ENCODE measurements around the gene FKBP14.

Gene FKBP14

GRCh38 chr7:30048582-30048981 is 22.1 kb upstream of the FKBP14 start:
- no peak for DNase-seq (ENCODE audit: extremely low spot score)
- POLR2A ChIA-PET = no interaction called here
- CTCF ChIA-PET = interaction anchor here (0.8 kb wide), 1 partner anchor 11 kb away, joined by 3 read pairs; no protein-coding TSS in a partner anchor
- TF ChIP-seq TARDBP (IDR thresholded peaks at IDR 0.05) (no peak), ZNF384 (IDR thresholded peaks at IDR 0.05) (no peak), PKNOX1 (IDR thresholded peaks at IDR 0.05) (no peak), FOXA1 (IDR thresholded peaks at IDR 0.05) (no peak), NFRKB (IDR thresholded peaks at IDR 0.05) (no peak), SP1 (IDR thresholded peaks at IDR 0.05) (no peak), FOXK2 (IDR thresholded peaks at IDR 0.05) (no peak)

GRCh38 chr7:30047124-30047523 is 20.6 kb upstream of the FKBP14 start:
- no peak for DNase-seq (ENCODE audit: extremely low spot score)
- ChIA-PET POLR2A (no interaction called here), CTCF (no interaction called here)
- TF ChIP-seq CTBP1 (IDR thresholded peaks at IDR 0.05; ENCODE audit: borderline replicate concordance) (no peak), SUZ12 (IDR thresholded peaks at IDR 0.05) (no peak), FOXA1 (IDR thresholded peaks at IDR 0.05) (no peak), FOXM1 (IDR thresholded peaks at IDR 0.05; ENCODE audit: borderline replicate concordance) (no peak), BHLHE40 (IDR thresholded peaks at IDR 0.05; ENCODE audit: borderline replicate concordance) (no peak), PKNOX1 (IDR thresholded peaks at IDR 0.05) (no peak), ARNT (IDR thresholded peaks at IDR 0.05) (no peak), NFRKB (IDR thresholded peaks at IDR 0.05) (no peak), SP1 (IDR thresholded peaks at IDR 0.05) (no peak), HDGF (IDR thresholded peaks at IDR 0.05; ENCODE audit: borderline replicate concordance) (no peak), FOXK2 (IDR thresholded peaks at IDR 0.05) (no peak), LEF1 (IDR thresholded peaks at IDR 0.05; ENCODE audit: borderline replicate concordance) (no peak), ZNF384 (IDR thresholded peaks at IDR 0.05) (no peak)

DNA sequence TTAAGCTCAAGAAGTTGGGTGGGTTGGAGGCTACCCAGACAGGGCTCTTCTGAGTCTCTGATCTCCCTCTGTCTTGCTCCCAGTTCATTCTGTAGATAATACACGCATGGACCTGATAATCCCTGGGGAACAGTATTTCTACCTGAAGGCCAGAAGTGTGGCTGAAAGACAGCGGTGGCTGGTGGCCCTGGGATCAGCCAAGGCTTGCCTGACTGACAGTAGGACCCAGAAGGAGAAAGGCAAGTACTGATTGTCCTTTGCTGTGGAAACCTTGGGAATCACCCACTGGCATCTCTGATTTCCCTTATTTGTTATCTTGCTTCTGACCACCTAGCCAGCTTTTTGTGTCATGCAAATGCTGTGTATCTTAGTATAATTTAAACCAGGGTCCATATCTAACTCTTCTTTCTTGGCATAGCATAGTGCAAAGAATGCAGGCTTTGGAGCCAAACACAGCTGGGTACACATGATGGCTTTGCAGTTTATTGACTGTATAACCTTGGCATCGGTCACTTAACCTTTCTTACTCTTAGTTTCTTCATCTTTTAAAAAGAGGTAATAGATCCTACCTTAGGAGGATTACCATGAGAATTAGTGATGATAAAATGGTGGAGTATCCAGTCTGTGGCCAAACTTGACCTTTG is 19.7 kb upstream of the FKBP14 start:
- TF ChIP-seq FOXK2 (IDR thresholded peaks at IDR 0.05) (no peak), NFRKB (IDR thresholded peaks at IDR 0.05) (no peak), ZNF384 (IDR thresholded peaks at IDR 0.05) (no peak), FOXM1 (IDR thresholded peaks at IDR 0.05; ENCODE audit: borderline replicate concordance) (no peak), LEF1 (IDR thresholded peaks at IDR 0.05; ENCODE audit: borderline replicate concordance) (no peak), SP1 (IDR thresholded peaks at IDR 0.05) (no peak)
- ChIA-PET POLR2A (no interaction called here), CTCF (no interaction called here)
- DNase-seq (ENCODE audit: extremely low spot score) = no peak

DNA sequence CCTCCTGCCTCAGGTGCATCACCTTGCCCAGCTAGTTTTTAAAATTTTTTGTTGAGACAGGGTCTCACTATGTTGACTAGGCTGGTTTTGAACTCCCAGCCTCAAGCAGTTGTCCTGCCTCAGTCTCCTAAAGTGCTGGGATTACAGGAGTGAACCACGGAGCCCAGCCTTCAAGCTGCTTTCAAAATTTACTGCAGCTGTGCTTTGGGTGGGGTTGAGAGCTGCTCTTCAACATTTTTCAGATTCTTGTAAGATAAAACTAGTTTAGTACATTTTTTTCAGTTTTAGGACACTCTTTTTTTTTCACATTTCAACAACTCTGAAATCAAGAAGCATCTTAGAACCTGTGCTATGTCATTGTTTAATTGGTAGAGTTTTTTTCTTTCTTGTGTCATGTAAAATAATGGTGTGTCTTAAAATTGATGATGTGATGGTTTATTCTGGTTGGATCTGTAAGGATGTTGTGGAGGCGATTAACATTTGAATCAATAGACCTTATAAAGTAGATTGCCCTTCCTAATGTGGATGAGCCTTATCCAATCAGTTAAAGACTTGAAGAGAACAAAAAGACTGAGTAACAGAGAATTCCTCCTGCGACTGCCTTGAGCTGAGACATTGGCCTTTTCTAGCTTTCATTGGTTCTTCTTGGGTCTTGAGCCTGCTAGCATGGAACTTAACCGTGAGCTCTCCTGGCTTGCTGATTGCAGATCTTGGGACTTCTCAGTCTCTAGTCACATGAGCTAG is 15.2 kb upstream of the FKBP14 start:
- DNase-seq (ENCODE audit: extremely low spot score) = no peak
- ChIA-PET POLR2A (no interaction called here), CTCF (no interaction called here)
- TF ChIP-seq SUZ12 (IDR thresholded peaks at IDR 0.05) (no peak), TARDBP (IDR thresholded peaks at IDR 0.05) (no peak), PKNOX1 (IDR thresholded peaks at IDR 0.05) (no peak), FOXK2 (IDR thresholded peaks at IDR 0.05) (no peak), NFRKB (IDR thresholded peaks at IDR 0.05) (no peak), BHLHE40 (IDR thresholded peaks at IDR 0.05; ENCODE audit: borderline replicate concordance) (no peak), FOXA1 (IDR thresholded peaks at IDR 0.05) (no peak)

GRCh38 chr7:30040938-30041337 is 14.4 kb upstream of the FKBP14 start:
- no peak for DNase-seq (ENCODE audit: extremely low spot score)
- ChIA-PET POLR2A (no interaction called here), CTCF (interaction anchor here (0.6 kb wide), 1 partner anchor 21 kb away, joined by 3 read pairs; no protein-coding TSS in a partner anchor)
- TF ChIP-seq FOXM1 (IDR thresholded peaks at IDR 0.05; ENCODE audit: borderline replicate concordance) (no peak), FOXA1 (IDR thresholded peaks at IDR 0.05) (no peak), TARDBP (IDR thresholded peaks at IDR 0.05) (no peak), SUZ12 (IDR thresholded peaks at IDR 0.05) (no peak), PKNOX1 (IDR thresholded peaks at IDR 0.05) (no peak), CTBP1 (IDR thresholded peaks at IDR 0.05; ENCODE audit: borderline replicate concordance) (no peak), ZNF384 (IDR thresholded peaks at IDR 0.05) (no peak), BHLHE40 (IDR thresholded peaks at IDR 0.05; ENCODE audit: borderline replicate concordance) (no peak), LEF1 (IDR thresholded peaks at IDR 0.05; ENCODE audit: borderline replicate concordance) (no peak), ARNT (IDR thresholded peaks at IDR 0.05) (no peak), HDGF (IDR thresholded peaks at IDR 0.05; ENCODE audit: borderline replicate concordance) (no peak), NFRKB (IDR thresholded peaks at IDR 0.05) (no peak), L3MBTL2 (conservative IDR thresholded peaks at IDR 0.05) (no peak), ELF4 (IDR thresholded peaks at IDR 0.05) (no peak), SP1 (IDR thresholded peaks at IDR 0.05) (no peak), FOXK2 (IDR thresholded peaks at IDR 0.05) (no peak)

Data from HEK293T (cell line).